Measurements from ENCODE around the gene AFTPH. TPM values are rescaled to one million over a fixed set of nuclear protein-coding genes. Genes with fewer than 3 reads are reported as not detected.
A peak's percentile ranks its signal among the peaks of the same experiment; 100 is the strongest.

AFTPH gene
- total RNA-seq, 4 donors from 2014 or later: 49.1 to 64.3 (median 57.1) TPM

DNA sequence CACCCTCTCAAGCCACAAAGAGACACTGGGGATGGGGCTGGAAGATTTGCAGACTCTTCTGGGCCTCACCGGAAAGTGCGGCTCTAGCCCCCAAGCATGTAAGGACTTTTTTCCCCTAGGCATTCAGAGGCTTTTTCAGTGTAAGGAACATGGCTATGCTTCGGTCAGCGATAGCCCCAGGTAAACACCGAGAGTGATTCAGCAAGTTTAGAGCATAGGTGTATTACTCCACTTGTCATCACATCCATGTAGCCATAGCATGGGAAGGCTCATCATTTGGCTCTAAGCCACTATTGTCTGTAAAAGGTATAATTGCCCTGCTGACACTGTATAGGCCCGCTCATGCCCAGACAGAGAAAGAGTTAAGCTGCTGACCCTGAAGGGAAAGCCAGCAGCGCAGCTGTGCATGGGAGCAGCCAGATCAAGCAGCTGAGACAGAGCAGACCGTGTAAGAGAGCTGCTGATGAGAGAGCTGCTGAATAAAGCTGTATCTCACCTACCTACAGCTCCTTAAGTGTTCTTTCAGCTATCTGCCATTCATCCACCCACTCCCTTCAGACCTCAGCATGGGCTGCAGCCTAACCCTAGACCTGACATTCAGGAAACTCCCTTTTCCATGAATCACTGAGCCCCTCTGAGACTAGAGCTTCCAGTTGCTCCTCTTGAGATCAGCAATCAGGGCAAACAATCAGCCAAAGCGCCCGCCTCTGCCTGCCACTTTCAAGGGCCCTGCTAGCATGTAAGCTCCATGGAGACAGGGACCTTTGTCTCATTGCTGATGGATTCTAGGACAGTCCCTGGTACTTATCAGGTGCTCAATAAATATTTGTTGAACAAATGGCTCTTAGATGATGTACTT lies 44.6 kb upstream of the AFTPH start:
- Histone ChIP-seq H3K27ac (no peak overlapping the region), H3K27me3 (no peaks in the 10 kb centered on the region), H3K4me3 (no peak overlapping the region), H3K9me3 (no peaks in the 10 kb centered on the region), H3K4me1 (peaks cover 15% of the 10 kb centered on the region), H3K36me3 (no peaks in the 10 kb centered on the region)
- no peak for DNase-seq (ENCODE audit: low spot score in 2 of 2)
- 98% methylated on average over 6 of the region's 10 CpGs for WGBS
- TF ChIP-seq POLR2AphosphoS5 (IDR thresholded peaks at IDR 0.05): no peak
- TF ChIP-seq EP300 (IDR thresholded peaks at IDR 0.05): no peak
- TF ChIP-seq POLR2A (IDR thresholded peaks at IDR 0.05): no peak
- TF ChIP-seq, protein P1, sequence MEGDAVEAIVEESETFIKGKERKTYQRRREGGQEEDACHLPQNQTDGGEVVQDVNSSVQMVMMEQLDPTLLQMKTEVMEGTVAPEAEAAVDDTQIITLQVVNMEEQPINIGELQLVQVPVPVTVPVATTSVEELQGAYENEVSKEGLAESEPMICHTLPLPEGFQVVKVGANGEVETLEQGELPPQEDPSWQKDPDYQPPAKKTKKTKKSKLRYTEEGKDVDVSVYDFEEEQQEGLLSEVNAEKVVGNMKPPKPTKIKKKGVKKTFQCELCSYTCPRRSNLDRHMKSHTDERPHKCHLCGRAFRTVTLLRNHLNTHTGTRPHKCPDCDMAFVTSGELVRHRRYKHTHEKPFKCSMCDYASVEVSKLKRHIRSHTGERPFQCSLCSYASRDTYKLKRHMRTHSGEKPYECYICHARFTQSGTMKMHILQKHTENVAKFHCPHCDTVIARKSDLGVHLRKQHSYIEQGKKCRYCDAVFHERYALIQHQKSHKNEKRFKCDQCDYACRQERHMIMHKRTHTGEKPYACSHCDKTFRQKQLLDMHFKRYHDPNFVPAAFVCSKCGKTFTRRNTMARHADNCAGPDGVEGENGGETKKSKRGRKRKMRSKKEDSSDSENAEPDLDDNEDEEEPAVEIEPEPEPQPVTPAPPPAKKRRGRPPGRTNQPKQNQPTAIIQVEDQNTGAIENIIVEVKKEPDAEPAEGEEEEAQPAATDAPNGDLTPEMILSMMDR (IDR thresholded peaks at IDR 0.05): no peak

DNA sequence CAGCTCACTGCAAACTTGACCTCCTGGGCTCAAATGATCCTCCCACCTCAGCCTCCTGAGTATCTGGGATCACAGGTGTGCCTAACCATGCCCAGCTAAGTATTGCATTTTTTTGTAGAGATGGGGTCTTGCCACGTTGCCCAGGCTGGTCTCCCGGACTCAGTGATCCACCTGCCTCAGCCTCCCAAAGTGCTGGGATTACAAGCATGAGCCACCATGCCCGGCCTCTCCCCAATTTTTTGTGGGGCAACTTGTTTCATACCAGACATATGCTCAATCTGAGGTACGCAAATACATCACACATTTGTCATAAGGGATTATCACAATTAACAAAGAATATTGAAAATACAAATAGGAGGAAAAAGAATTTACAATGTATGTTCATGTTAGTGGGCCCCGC lies 42.5 kb upstream of the AFTPH start:
- no peak overlapping the region for H3K4me3 ChIP-seq
- 93% methylated on average over 5 of the region's 5 CpGs for WGBS
- DNase-seq (ENCODE audit: low spot score in 2 of 2): no peak
- H3K4me1 ChIP-seq: peaks cover 30% of the 10 kb centered on the region
- no peaks in the 10 kb centered on the region for H3K27me3 ChIP-seq
- TF ChIP-seq EP300 (IDR thresholded peaks at IDR 0.05) (no peak), POLR2AphosphoS5 (IDR thresholded peaks at IDR 0.05) (no peak), POLR2A (IDR thresholded peaks at IDR 0.05) (no peak)
- TF ChIP-seq, protein P1 (IDR thresholded peaks at IDR 0.05): no peak
- H3K36me3 ChIP-seq: no peaks in the 10 kb centered on the region
- no peaks in the 10 kb centered on the region for H3K9me3 ChIP-seq
- H3K27ac ChIP-seq: no peak overlapping the region

DNA sequence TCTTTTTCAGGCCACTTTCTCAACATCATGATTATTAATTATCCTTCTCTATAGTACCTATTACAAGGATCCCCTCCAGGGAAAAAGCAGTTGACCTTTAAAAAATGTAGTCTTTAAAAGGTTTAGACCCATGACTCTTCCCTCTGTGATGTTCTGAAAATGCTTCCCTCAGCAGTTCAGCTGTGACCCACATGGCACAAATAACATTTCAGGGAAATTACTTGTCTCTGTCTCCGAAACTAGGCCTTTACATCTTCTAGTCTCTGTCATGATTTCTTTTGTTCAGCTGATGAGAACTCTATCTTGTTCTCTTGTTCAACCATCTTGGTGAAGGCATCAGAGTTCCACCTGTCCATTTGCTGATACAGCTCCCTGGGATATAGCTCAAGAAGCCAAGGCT lies 41.9 kb upstream of the AFTPH start:
- Histone ChIP-seq H3K9me3 (no peaks in the 10 kb centered on the region), H3K4me1 (peaks cover 36% of the 10 kb centered on the region), H3K27ac (no peak overlapping the region), H3K4me3 (no peak overlapping the region), H3K36me3 (no peaks in the 10 kb centered on the region), H3K27me3 (no peaks in the 10 kb centered on the region)
- no peak for TF ChIP-seq POLR2AphosphoS5 (IDR thresholded peaks at IDR 0.05)
- no peak for TF ChIP-seq POLR2A (IDR thresholded peaks at IDR 0.05)
- no peak for TF ChIP-seq EP300 (IDR thresholded peaks at IDR 0.05)
- TF ChIP-seq, protein P1 (IDR thresholded peaks at IDR 0.05): no peak
- no peak for DNase-seq (ENCODE audit: low spot score in 2 of 2)
- WGBS: 84% methylated on average over 1 of the region's 1 CpG

DNA sequence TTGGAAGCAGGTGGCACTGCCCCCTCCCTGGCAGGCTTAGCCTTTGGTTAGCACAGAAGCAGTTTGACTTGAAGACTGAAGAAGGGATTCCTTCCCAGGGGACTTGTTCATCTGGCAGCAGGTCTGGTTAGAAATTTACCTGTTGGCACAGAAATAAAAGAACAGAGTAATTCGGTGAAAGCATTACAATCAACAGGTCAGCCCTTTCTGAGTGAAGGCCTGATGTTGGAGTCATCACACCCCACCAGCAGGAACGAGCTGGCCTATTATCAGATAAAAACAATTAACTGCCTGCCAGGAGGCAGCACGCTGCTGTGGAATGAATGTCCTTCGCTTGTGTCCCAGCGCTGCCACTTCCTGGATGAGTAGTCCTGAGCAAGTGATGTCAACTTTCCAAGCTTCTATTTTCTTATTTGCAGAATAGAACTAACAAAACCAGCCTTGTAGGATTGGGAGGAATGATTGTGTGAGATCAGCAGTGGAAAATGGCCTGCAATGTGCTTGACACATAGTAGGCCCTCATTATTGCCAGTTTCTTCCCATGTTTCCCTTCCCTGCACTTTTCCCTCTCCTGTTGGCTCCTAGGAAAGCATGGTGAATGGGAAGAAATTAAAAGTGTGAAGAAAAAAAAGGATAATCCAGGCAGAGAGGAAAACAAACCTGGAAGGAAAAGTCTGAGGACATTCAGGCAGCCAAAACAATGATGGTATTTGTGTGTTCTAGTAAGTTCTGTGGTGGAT lies 41.2 kb upstream of the AFTPH start:
- no peaks in the 10 kb centered on the region for H3K9me3 ChIP-seq
- no peaks in the 10 kb centered on the region for H3K27me3 ChIP-seq
- peaks cover 42% of the 10 kb centered on the region for H3K4me1 ChIP-seq
- TF ChIP-seq POLR2A (IDR thresholded peaks at IDR 0.05): no peak
- TF ChIP-seq EP300 (IDR thresholded peaks at IDR 0.05): no peak
- no peak for TF ChIP-seq POLR2AphosphoS5 (IDR thresholded peaks at IDR 0.05)
- TF ChIP-seq, protein P1 (IDR thresholded peaks at IDR 0.05): no peak
- no peak for DNase-seq (ENCODE audit: low spot score in 2 of 2)
- peak overlapping the region; percentile 32 for H3K27ac ChIP-seq
- H3K4me3 ChIP-seq: no peak overlapping the region
- no peaks in the 10 kb centered on the region for H3K36me3 ChIP-seq
- 30% methylated on average over 5 of the region's 5 CpGs for WGBS

DNA sequence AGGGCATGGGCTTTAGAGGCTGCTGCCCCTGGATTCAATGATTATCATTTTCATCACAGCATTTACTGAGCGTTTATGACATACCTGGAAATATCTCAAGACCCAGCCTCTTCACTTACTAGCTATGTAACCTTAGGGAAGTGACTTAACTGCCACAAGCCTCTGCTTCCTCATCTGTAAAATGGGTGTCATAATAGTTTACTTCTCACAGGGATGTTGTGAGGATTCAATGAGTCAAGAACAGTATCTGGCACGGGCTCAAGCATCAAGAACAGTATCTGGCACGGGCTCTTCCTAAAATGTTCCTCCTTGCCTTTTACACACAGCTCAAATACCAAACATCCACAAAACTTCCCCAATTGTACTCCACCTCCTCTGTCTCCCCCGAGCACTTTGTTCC lies 38.8 kb upstream of the AFTPH start:
- Histone ChIP-seq H3K27ac (peak overlapping the region; percentile 73), H3K4me1 (peaks cover 42% of the 10 kb centered on the region), H3K36me3 (no peaks in the 10 kb centered on the region), H3K27me3 (no peaks in the 10 kb centered on the region), H3K4me3 (no peak overlapping the region), H3K9me3 (no peaks in the 10 kb centered on the region)
- no peak for TF ChIP-seq POLR2AphosphoS5 (IDR thresholded peaks at IDR 0.05)
- TF ChIP-seq POLR2A (IDR thresholded peaks at IDR 0.05): no peak
- TF ChIP-seq, protein P1 (IDR thresholded peaks at IDR 0.05): no peak
- no peak for TF ChIP-seq EP300 (IDR thresholded peaks at IDR 0.05)
- DNase-seq (ENCODE audit: low spot score in 2 of 2): no peak
- 44% methylated on average over 4 of the region's 4 CpGs for WGBS
